ENCODE measurements around the gene ESR2. TPM values are rescaled to one million over a fixed set of nuclear protein-coding genes. Genes with fewer than 3 reads are reported as not detected.
"Not testable (repeated sequence)": the region's sequence is repeated elsewhere in the genome, so short reads cannot be mapped to it uniquely, and the experiment has no call there.

Gene ESR2
- total RNA-seq, 2 experiments from 2014 or later: 0.31 to 0.43 TPM

- Mint-ChIP-seq H3K9me3 (peaks cover 10% of the 10 kb centered on the region), H3K27me3 (no peaks in the 10 kb centered on the region), H3K27ac (no peak overlapping the region), H3K4me1 (ENCODE audit: low read depth) (peaks cover 3% of the 10 kb centered on the region), H3K4me3 (no peak overlapping the region), H3K36me3 (ENCODE audit: low read depth) (peaks cover 33% of the 10 kb centered on the region)
- ChIA-PET CTCF (interaction anchor here (1.0 to 1.3 kb wide), 2 partner anchors 11 to 264 kb away, joined by 3 read pairs; no protein-coding TSS in a partner anchor), POLR2A (no interaction called here)
- intact Hi-C loops (cut with micrococcal nuclease): no loop called here
- TF ChIP-seq CTCF (IDR thresholded peaks at IDR 0.05): no peak
- no peak for DNase-seq
- ATAC-seq: no peak
These were observed 255.2 kb downstream of the ESR2 start for GRCh38 chr14:64038841-64039542.

- H3K4me1 Mint-ChIP-seq (ENCODE audit: low read depth); H3K4me3 Mint-ChIP-seq; DNase-seq; POLR2A ChIA-PET; H3K27ac Mint-ChIP-seq; ATAC-seq; H3K27me3 Mint-ChIP-seq; H3K9me3 Mint-ChIP-seq; intact Hi-C loops (cut with micrococcal nuclease): not testable (repeated sequence)
- CTCF ChIA-PET: interaction anchor here (1.3 kb wide), 1 partner anchor 10 kb away, joined by 3 read pairs; no protein-coding TSS in a partner anchor
- peaks cover 30% of the 10 kb centered on the region for H3K36me3 Mint-ChIP-seq (ENCODE audit: low read depth)
These were observed 256.1 kb downstream of the ESR2 start for GRCh38 chr14:64037869-64038745.

- ChIA-PET CTCF (no interaction called here), POLR2A (no interaction called here)
- H3K36me3 Mint-ChIP-seq (ENCODE audit: low read depth): peaks cover 29% of the 10 kb centered on the region
- DNase-seq: no peak
- H3K27ac Mint-ChIP-seq: no peak overlapping the region
- H3K9me3 Mint-ChIP-seq: no peaks in the 10 kb centered on the region
- H3K27me3 Mint-ChIP-seq: no peaks in the 10 kb centered on the region
- TF ChIP-seq CTCF (IDR thresholded peaks at IDR 0.05): no peak
- H3K4me3 Mint-ChIP-seq: no peak overlapping the region
- intact Hi-C loops (cut with micrococcal nuclease): no loop called here
- H3K4me1 Mint-ChIP-seq (ENCODE audit: low read depth): peaks cover 3% of the 10 kb centered on the region
- ATAC-seq: no peak
These were observed 259.0 kb downstream of the ESR2 start for GRCh38 chr14:64035143-64035542.

Small RNA genes lying within 50 kb of the gene (microRNA-seq; reads per million reads assigned to microRNA genes)
- not detected for gene MIR548H1 (ENCODE audit: borderline microRNAs expressed, borderline replicate concordance)

Other genes starting within 250 kb of the ESR2 start
- gene MTHFD1, start 94.0 kb upstream of the ESR2 start, total RNA-seq: 100 to 1,000 TPM; 237 to 241 TPM
- gene AKAP5, start 171.1 kb upstream of the ESR2 start, total RNA-seq: 1 to 10 TPM; 1.3 to 1.6 TPM
- 10 to 100 TPM; 58.6 to 58.8 TPM for gene ZBTB25, start 209.5 kb upstream of the ESR2 start, total RNA-seq
- gene ZBTB1, start 210.4 kb upstream of the ESR2 start, total RNA-seq: 10 to 100 TPM; 64.7 to 67.8 TPM
- 1 to 10 TPM; 2.9 to 3.6 TPM for gene HSPA2, start 246.4 kb upstream of the ESR2 start, total RNA-seq